C1 segment of cervical spinal cord (tissue), 14 donors: ENCODE data around the gene EPM2AIP1.
"Not testable (repeated sequence)": the region's sequence is repeated elsewhere in the genome, so short reads cannot be mapped to it uniquely, and the experiment has no call there.

Source experiments
- DNase-seq, 14 donors: peaks; one replicate each; lab custom pipeline; 2025; lab: John Stamatoyannopoulos, UW

EPM2AIP1 gene

GRCh38 chr3:36992806-36993325 is at the start of gene EPM2AIP1:
Gene EPM2AIP1, minus strand, starts transcription at chr3:36993131. Its CDS starts 54 bp downstream, at chr3:36993077.
- no peak for DNase-seq

GRCh38 chr3:37042712-37043111 is 49.8 kb upstream of the EPM2AIP1 start:
- DNase-seq, result not testable (repeated sequence)

- no peak for DNase-seq
Measured at GRCh38 chr3:37041546-37042195, 48.7 kb upstream of the EPM2AIP1 start.

- DNase-seq, result no peak
Measured at GRCh38 chr3:37040231-37040630, 47.3 kb upstream of the EPM2AIP1 start.

GRCh38 chr3:37039161-37039846 is 46.4 kb upstream of the EPM2AIP1 start:
- no peak for DNase-seq

GRCh38 chr3:37037352-37037751 is 44.4 kb upstream of the EPM2AIP1 start:
- no peak for DNase-seq

- peak in 1 of 14 donors; percentile 31 for DNase-seq
Measured at GRCh38 chr3:37032961-37033360, 40.0 kb upstream of the EPM2AIP1 start.

- no peak for DNase-seq
Measured at GRCh38 chr3:37031096-37031682, 38.3 kb upstream of the EPM2AIP1 start.

GRCh38 chr3:37030588-37030987 is 37.7 kb upstream of the EPM2AIP1 start:
- no peak for DNase-seq

- no peak for DNase-seq
Measured at GRCh38 chr3:37029516-37030163, 36.7 kb upstream of the EPM2AIP1 start.

- DNase-seq, result no peak
Measured at GRCh38 chr3:37029111-37029510, 36.2 kb upstream of the EPM2AIP1 start.

GRCh38 chr3:37028329-37028728 is 35.4 kb upstream of the EPM2AIP1 start:
- DNase-seq, result no peak

- no peak for DNase-seq
Measured at GRCh38 chr3:37026851-37027250, 33.9 kb upstream of the EPM2AIP1 start.

- DNase-seq, result no peak
Measured at GRCh38 chr3:37025561-37026335, 32.8 kb upstream of the EPM2AIP1 start.

GRCh38 chr3:37024820-37025405 is 32.0 kb upstream of the EPM2AIP1 start:
- peak in 1 of 14 donors; percentile 0 for DNase-seq

GRCh38 chr3:37024092-37024491 is 31.2 kb upstream of the EPM2AIP1 start:
- DNase-seq, result no peak

GRCh38 chr3:37017683-37018082 is 24.8 kb upstream of the EPM2AIP1 start:
- no peak for DNase-seq

- DNase-seq, result no peak
Measured at GRCh38 chr3:37016903-37017302, 24.0 kb upstream of the EPM2AIP1 start.

GRCh38 chr3:37015642-37016041 is 22.7 kb upstream of the EPM2AIP1 start:
- DNase-seq, result no peak

- no peak for DNase-seq
Measured at GRCh38 chr3:37014620-37015019, 21.7 kb upstream of the EPM2AIP1 start.
